Right lobe of liver (tissue), 6 donors: ENCODE results near the gene DAPK2. TPM values are rescaled to one million over a fixed set of nuclear protein-coding genes. Genes with fewer than 3 reads are reported as not detected.

ENCODE experiments used
- ATAC-seq, 4 donors: fragments of 200-7000 bp; cut with Tn5 transposase; one replicate each; pipeline ENCODE4 v1.9.1; 2020; ENCODE audit warnings: mild to moderate bottlenecking in 4 of 4, moderate library complexity in 4 of 4
- DNase-seq, 3 donors: peaks; one replicate each; pipeline ENCODE4 v3.0.0-alpha.2; 2020
- H3K27ac ChIP-seq, 3 donors: fragments of 200-600 bp; one replicate each; pipeline ENCODE4 v1.8.0; 2022
- H3K27me3 ChIP-seq, 2 donors: fragments of 200-600 bp; one replicate each; pipeline ENCODE4 v1.8.0; 2022
- H3K36me3 ChIP-seq, 4 donors: fragments of 200-600 bp; sonication (generic) in 1 of 4; one replicate each; pipeline versions ENCODE4 v1.5.1 to v1.8.0; 2017 to 2022; ENCODE audit warnings: control low read depth in 1 of 4
- H3K4me1 ChIP-seq, 4 donors: fragments of 200-600 bp; sonication (generic) in 1 of 4; one replicate each; pipeline versions ENCODE4 v1.5.1 to v1.8.0; 2017 to 2022; ENCODE audit warnings: control low read depth in 1 of 4
- H3K4me3 ChIP-seq, 3 donors: fragments of 200-600 bp; one replicate each; pipeline ENCODE4 v1.8.0; 2022
- H3K9me3 ChIP-seq, 4 donors: fragments of 200-600 bp; sonication (generic) in 1 of 4; one replicate each; pipeline versions ENCODE4 v1.5.1 to v1.8.0; 2017 to 2022; ENCODE audit warnings: control low read depth in 1 of 4
- CTCF ChIP-seq, 4 donors: fragments of 200-600 bp in 3 of 4; fragments of 450-650 bp in 1 of 4; IDR thresholded peaks; one replicate each; pipeline versions ENCODE4 v1.5.1 to v1.8.0; 2016 to 2022; ENCODE audit warnings: antibody characterized with exemption in 4 of 4, mild to moderate bottlenecking in 2 of 4
- POLR2A ChIP-seq: fragments of 450-650 bp; IDR thresholded peaks from one replicate; pipeline ENCODE4 v1.6.1; 2017; ENCODE audit warnings: antibody characterized with exemption, mild to moderate bottlenecking
- WGBS: methylation state at CpG from one replicate; pipeline ENCODE4 v1.1.6; 2018; ENCODE audit warnings: low coverage, low lambda C conversion rate; ENCODE audit not compliant: insufficient coverage; ENCODE audit errors: missing lambda C conversion rate; 5-methylcytosine and 5-hydroxymethylcytosine counted together
- intact Hi-C, 2 donors: fragments of 100-400 bp; cut with DNase I; formaldehyde crosslinking; loops; one replicate each; pipeline versions ENCODE4 v1.11.2 to v1.14.1; 2022
- total RNA-seq, 6 experiments: library from RNA; depleted of rRNA in 2 of 6; stranded (reverse); fragments of >200 nt in 2 of 6; fragmentation: NEBNext Ultra II Directional in 3 of 6; extraction: Animal tissue kit (Norgen Biotek cat#: 25700) in 3 of 6; gene quantifications; one replicate each; pipeline versions ENCODE4 v1.1.0 to v1.2.4, GENCODE V29; 2016 to 2023
- donor health status: DM: no; HTN: yes; CAD: no.
- donor health status: DM: no; HTN: no; CAD: no.
- donor health status: DM: no; HTN: no; CAD: no.
- donor health status: DM: no; HTN: yes; CAD: no.
- donor health status: DM: no; HTN: yes; CAD: no.

The DAPK2 gene
- total RNA-seq, 6 experiments from 2014 or later, result 1.5 to 11.5 (median 4.7) TPM

DNA sequence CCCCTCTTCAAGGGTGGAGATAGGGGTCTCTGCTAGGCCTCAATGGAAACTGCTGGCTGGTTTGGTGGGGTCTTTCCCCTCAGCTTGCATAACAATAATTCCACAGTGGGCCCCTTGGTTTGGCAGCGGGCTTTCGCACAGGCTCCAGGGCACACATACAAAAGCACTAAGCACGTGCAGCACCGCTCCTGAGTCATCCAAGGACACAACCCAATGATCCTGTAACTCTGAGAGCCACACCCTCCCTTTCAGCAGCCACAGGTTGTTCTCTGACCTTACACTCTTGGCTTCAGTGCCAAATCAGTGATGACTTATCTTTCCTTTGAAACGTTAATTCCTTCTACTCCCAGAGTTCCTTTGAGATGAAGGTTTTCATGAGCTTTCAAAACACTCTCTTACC lies 41.7 kb downstream of the DAPK2 start:
- Histone ChIP-seq H3K27ac (no peak overlapping the region), H3K4me1 (peaks cover 0 to 2% (median 0%) of the 10 kb centered on the region in 4 donors), H3K27me3 (no peaks in the 10 kb centered on the region), H3K36me3 (no peaks in the 10 kb centered on the region), H3K9me3 (no peaks in the 10 kb centered on the region), H3K4me3 (no peak overlapping the region)
- peak in 2 of 3 donors; percentile 59 to 68 for DNase-seq
- intact Hi-C loops, result no loop called here
- WGBS, result 13% methylated on average over 1 of the region's 5 CpGs
- ATAC-seq, result peak; percentile 68 to 88 (median 80)
- TF ChIP-seq POLR2A (no peak), CTCF (IDR thresholded peaks at IDR 0.05) (no peak)

- WGBS, result no CpG with 5 or more reads among the region's 2 CpGs
- intact Hi-C loops, result no loop called here
- Histone ChIP-seq H3K4me1 (peaks cover 0 to 2% (median 0%) of the 10 kb centered on the region in 4 donors), H3K9me3 (no peaks in the 10 kb centered on the region), H3K4me3 (no peak overlapping the region), H3K27ac (no peak overlapping the region), H3K36me3 (no peaks in the 10 kb centered on the region), H3K27me3 (no peaks in the 10 kb centered on the region)
- TF ChIP-seq POLR2A, result no peak
- no peak for TF ChIP-seq CTCF (IDR thresholded peaks at IDR 0.05)
- DNase-seq, result no peak
- peak in 1 of 4 donors; percentile 8 for ATAC-seq
These were observed 42.2 kb downstream of the DAPK2 start for GRCh38 chr15:64004056-64004455.

DNA sequence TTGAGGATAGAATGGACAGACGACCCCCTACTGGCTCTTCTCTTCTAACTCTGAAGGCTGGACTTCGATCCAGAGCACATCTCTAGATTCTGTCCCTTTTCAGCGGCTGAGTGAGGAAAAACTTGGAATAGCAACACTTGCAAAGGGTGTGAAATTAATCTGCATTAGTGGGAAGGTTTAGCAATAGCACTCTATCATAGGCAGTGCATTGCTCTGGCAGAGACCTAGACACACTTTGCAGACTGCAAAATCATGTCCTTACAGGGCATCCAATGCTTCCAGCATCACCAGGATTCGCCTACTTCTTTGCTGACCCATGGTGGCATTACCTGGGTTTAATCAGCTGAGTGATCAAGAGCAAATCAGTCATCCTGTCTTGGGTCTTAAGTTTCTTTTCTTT lies 43.1 kb downstream of the DAPK2 start:
- no peak for TF ChIP-seq POLR2A
- TF ChIP-seq CTCF (IDR thresholded peaks at IDR 0.05), result no peak
- DNase-seq (no peak), ATAC-seq (no peak)
- Histone ChIP-seq H3K27ac (no peak overlapping the region), H3K36me3 (no peaks in the 10 kb centered on the region), H3K27me3 (no peaks in the 10 kb centered on the region), H3K9me3 (no peaks in the 10 kb centered on the region), H3K4me3 (no peak overlapping the region), H3K4me1 (peaks cover 0 to 2% (median 0%) of the 10 kb centered on the region in 4 donors)
- intact Hi-C loops, result no loop called here
- WGBS, result 95% methylated on average over 3 of the region's 4 CpGs

- intact Hi-C loops, result no loop called here
- H3K27ac ChIP-seq, result no peak overlapping the region
- no peaks in the 10 kb centered on the region for H3K9me3 ChIP-seq
- H3K36me3 ChIP-seq, result no peaks in the 10 kb centered on the region
- peaks cover 0 to 2% (median 0%) of the 10 kb centered on the region in 4 donors for H3K4me1 ChIP-seq
- TF ChIP-seq CTCF (IDR thresholded peaks at IDR 0.05), result no peak
- no peak for TF ChIP-seq POLR2A
- no peak overlapping the region for H3K4me3 ChIP-seq
- WGBS, result 68% methylated on average over 5 of the region's 5 CpGs
- peak in 3 of 4 donors; percentile 27 to 37 (median 32) for ATAC-seq
- no peak for DNase-seq
- no peaks in the 10 kb centered on the region for H3K27me3 ChIP-seq
These were observed 45.1 kb downstream of the DAPK2 start for GRCh38 chr15:64001148-64001547.
